RWPE2 (cell line): Measurements from ENCODE around the gene TFPI.
"Not testable (repeated sequence)": the region's sequence is repeated elsewhere in the genome, so short reads cannot be mapped to it uniquely, and the experiment has no call there.

ENCODE experiments used
- ATAC-seq: fragments of 200-7000 bp; cut with Tn5 transposase; 3 replicates; pipeline ENCODE4 v1.9.1; 2021; ENCODE audit warnings: low read depth
- DNase-seq: peaks from one replicate; pipeline ENCODE4 v3.0.0-alpha.2; 2020; ENCODE audit warnings: low spot score
- H3K27ac ChIP-seq: fragments of 450-650 bp; 2 replicates; pipeline ENCODE4 v1.5.1; 2017; ENCODE audit warnings: mild to moderate bottlenecking; ENCODE audit not compliant: poor library complexity, severe bottlenecking
- H3K27me3 ChIP-seq: fragments of 250-450 bp; sonication (Bioruptor Pico); 2 replicates; pipeline ENCODE4 v1.5.1; 2021; ENCODE audit warnings: mild to moderate bottlenecking, moderate library complexity; ENCODE audit not compliant: insufficient read depth, poor library complexity, severe bottlenecking
- H3K36me3 ChIP-seq: fragments of 250-450 bp; sonication (Bioruptor Pico); 2 replicates; pipeline ENCODE4 v1.5.1; 2020; ENCODE audit warnings: low read depth, mild to moderate bottlenecking, moderate library complexity
- H3K4me1 ChIP-seq: fragments of 250-450 bp; sonication (Bioruptor Pico); 2 replicates; pipeline ENCODE4 v1.5.1; 2021; ENCODE audit warnings: mild to moderate bottlenecking, moderate library complexity; ENCODE audit not compliant: insufficient read depth, poor library complexity, severe bottlenecking
- H3K4me3 ChIP-seq: fragments of 250-450 bp; sonication (Bioruptor Pico); 2 replicates; pipeline ENCODE4 v1.5.1; 2021; ENCODE audit warnings: mild to moderate bottlenecking, moderate library complexity; ENCODE audit not compliant: severe bottlenecking
- H3K9me3 ChIP-seq: fragments of 250-450 bp; sonication (Bioruptor Pico); 2 replicates; pipeline ENCODE4 v1.5.1; 2021; ENCODE audit warnings: mild to moderate bottlenecking, moderate library complexity; ENCODE audit not compliant: severe bottlenecking
- CTCF ChIP-seq: fragments of 450-650 bp; IDR thresholded peaks from one replicate; pipeline ENCODE4 v1.5.1; 2017; ENCODE audit warnings: mild to moderate bottlenecking, moderate library complexity; ENCODE audit not compliant: poor library complexity, severe bottlenecking

The TFPI gene

GRCh38 chr2:187511356-187512315 lies 42.6 kb downstream of the TFPI start:
- ATAC-seq (no peak), DNase-seq (no peak)
- TF ChIP-seq CTCF: no peak
- H3K4me1 ChIP-seq: no peaks in the 10 kb centered on the region
- H3K4me3 ChIP-seq: no peak overlapping the region
- H3K36me3 ChIP-seq: no peaks in the 10 kb centered on the region
- no peaks in the 10 kb centered on the region for H3K27me3 ChIP-seq
- H3K9me3 ChIP-seq: no peaks in the 10 kb centered on the region
- H3K27ac ChIP-seq: no peak overlapping the region

- not testable (repeated sequence) for H3K4me3 ChIP-seq, H3K36me3 ChIP-seq, H3K27ac ChIP-seq, DNase-seq, H3K9me3 ChIP-seq, H3K27me3 ChIP-seq, H3K4me1 ChIP-seq, ATAC-seq
Observed at GRCh38 chr2:187510419-187511355, 43.5 kb downstream of the TFPI start.

- DNase-seq (no peak), ATAC-seq (no peak)
- no peak for TF ChIP-seq CTCF
- H3K27me3 ChIP-seq: no peaks in the 10 kb centered on the region
- no peak overlapping the region for H3K4me3 ChIP-seq
- no peaks in the 10 kb centered on the region for H3K36me3 ChIP-seq
- H3K27ac ChIP-seq: no peak overlapping the region
- no peaks in the 10 kb centered on the region for H3K4me1 ChIP-seq
- no peaks in the 10 kb centered on the region for H3K9me3 ChIP-seq
Observed at GRCh38 chr2:187509667-187510417, 44.4 kb downstream of the TFPI start.

GRCh38 chr2:187506416-187506815 lies 47.8 kb downstream of the TFPI start:
- Histone ChIP-seq H3K27me3 (no peaks in the 10 kb centered on the region), H3K4me1 (no peaks in the 10 kb centered on the region), H3K36me3 (no peaks in the 10 kb centered on the region), H3K9me3 (peaks cover 1% of the 10 kb centered on the region), H3K27ac (no peak overlapping the region), H3K4me3 (no peak overlapping the region)
- TF ChIP-seq CTCF: no peak
- ATAC-seq (no peak), DNase-seq (no peak)
